GM23338 (cell line): Measurements from ENCODE around the gene TOM1. TPM values are rescaled to one million over a fixed set of nuclear protein-coding genes. Genes with fewer than 3 reads are reported as not detected.

Experiments
- ATAC-seq: fragments of 200-7000 bp; cut with Tn5 transposase; 3 replicates; pipeline ENCODE4 v1.9.1; 2020
- DNase-seq: peaks from one replicate; pipeline ENCODE4 v3.0.0-alpha.2; 2015; ENCODE audit warnings: low spot score
- H2AFZ ChIP-seq: fragments of 200-600 bp; sonication (generic); 2 replicates; pipeline ENCODE4 v1.8.0; 2016; ENCODE audit warnings: antibody characterized with exemption, mild to moderate bottlenecking, moderate library complexity
- H3F3A ChIP-seq: fragments of 200-600 bp; sonication (generic); replicated peaks from 2 replicates; pipeline ENCODE4 v1.8.0; 2017; ENCODE audit warnings: antibody characterized with exemption, mixed run types, low read depth
- H3K27ac ChIP-seq: fragments of 200-600 bp; sonication (generic); 2 replicates; pipeline ENCODE4 v1.6.1; 2016; ENCODE audit warnings: low read depth
- H3K27me3 ChIP-seq: fragments of 200-600 bp; sonication (generic); 2 replicates; pipeline ENCODE4 v1.8.0; 2016; ENCODE audit warnings: mild to moderate bottlenecking, mixed run types, moderate library complexity; ENCODE audit not compliant: insufficient read depth
- H3K36me3 ChIP-seq: fragments of 200-600 bp; sonication (generic); 2 replicates; pipeline ENCODE4 v1.8.0; 2016; ENCODE audit warnings: mild to moderate bottlenecking; ENCODE audit not compliant: insufficient read depth
- H3K4me1 ChIP-seq: fragments of 200-600 bp; sonication (generic); 2 replicates; pipeline ENCODE4 v1.8.0; 2016; ENCODE audit warnings: mild to moderate bottlenecking, moderate library complexity; ENCODE audit not compliant: insufficient read depth
- H3K4me2 ChIP-seq: fragments of 200-600 bp; sonication (generic); 2 replicates; pipeline ENCODE4 v1.7.1; 2017; ENCODE audit warnings: mixed run types
- H3K4me3 ChIP-seq: fragments of 200-600 bp; sonication (generic); 2 replicates; pipeline ENCODE4 v1.6.1; 2016; ENCODE audit warnings: mixed run types
- H3K79me2 ChIP-seq: fragments of 200-600 bp; sonication (generic); replicated peaks from 2 replicates; pipeline ENCODE4 v1.8.0; 2017; ENCODE audit warnings: mild to moderate bottlenecking; ENCODE audit not compliant: insufficient read depth
- H3K9me2 ChIP-seq: fragments of 200-600 bp; sonication (generic); 2 replicates; pipeline ENCODE4 v1.8.0; 2017; ENCODE audit not compliant: insufficient read depth
- H4K20me1 ChIP-seq: fragments of 200-600 bp; sonication (generic); replicated peaks from 2 replicates; pipeline ENCODE4 v1.8.0; 2017; ENCODE audit warnings: mild to moderate bottlenecking; ENCODE audit not compliant: insufficient read depth
- H3K27ac Mint-ChIP-seq: 2 replicates; pipeline ENCODE4 v1.8.0; 2020; ENCODE audit warnings: inconsistent platforms, mild to moderate bottlenecking, moderate library complexity, mixed read lengths
- H3K27me3 Mint-ChIP-seq: 3 replicates; pipeline ENCODE4 v1.8.0; 2022; ENCODE audit warnings: low read depth, mild to moderate bottlenecking, moderate library complexity, mixed read lengths, inconsistent platforms; ENCODE audit not compliant: insufficient read depth, poor library complexity
- H3K36me3 Mint-ChIP-seq: 3 replicates; pipeline ENCODE4 v1.8.0; 2021; ENCODE audit warnings: low read depth, mild to moderate bottlenecking, inconsistent platforms, moderate library complexity, mixed read lengths
- H3K4me1 Mint-ChIP-seq: 3 replicates; pipeline ENCODE4 v1.8.0; 2020; ENCODE audit warnings: mild to moderate bottlenecking, inconsistent platforms, mixed read lengths
- H3K4me3 Mint-ChIP-seq: 3 replicates; pipeline ENCODE4 v1.8.0; 2021; ENCODE audit warnings: moderate library complexity, mild to moderate bottlenecking, inconsistent platforms, mixed read lengths
- H3K9me3 Mint-ChIP-seq: 3 replicates; pipeline ENCODE4 v1.8.0; 2020; ENCODE audit warnings: moderate library complexity, mild to moderate bottlenecking, inconsistent platforms, mixed read lengths
- CREB1 ChIP-seq: fragments of 250-450 bp; sonication (Bioruptor Pico); IDR thresholded peaks from 2 replicates; pipeline ENCODE4 v1.5.0; 2020; ENCODE audit warnings: low read depth, mild to moderate bottlenecking, moderate library complexity
- ETS1 ChIP-seq: IDR thresholded peaks from 2 replicates; pipeline ENCODE4 v1.6.1; 2016; ENCODE audit warnings: antibody characterized with exemption
- EZH2 ChIP-seq: fragments of 200-600 bp; sonication (generic); IDR thresholded peaks from one replicate; pipeline ENCODE4 v1.8.0; 2017; ENCODE audit warnings: antibody characterized with exemption, mild to moderate bottlenecking, low read depth; ENCODE audit not compliant: unreplicated experiment
- EZH2phosphoT487 ChIP-seq: fragments of 200-600 bp; sonication (generic); IDR thresholded peaks from one replicate; pipeline ENCODE4 v1.8.1; 2018; ENCODE audit warnings: antibody characterized with exemption; ENCODE audit not compliant: unreplicated experiment
- JUNB ChIP-seq: IDR thresholded peaks from one replicate; pipeline ENCODE4 v1.6.1; 2016; ENCODE audit warnings: antibody characterized with exemption; ENCODE audit not compliant: unreplicated experiment
- REST ChIP-seq: IDR thresholded peaks from one replicate; pipeline ENCODE4 v1.6.1; 2018; ENCODE audit warnings: antibody characterized with exemption; ENCODE audit not compliant: unreplicated experiment
- ZNF114 ChIP-seq: fragments of 250-450 bp; sonication (Bioruptor Pico); IDR thresholded peaks from 2 replicates; pipeline ENCODE4 v1.5.0; 2020; ENCODE audit warnings: mild to moderate bottlenecking, moderate library complexity
- ZNF331 ChIP-seq: fragments of 250-450 bp; sonication (Bioruptor Pico); IDR thresholded peaks from 2 replicates; pipeline ENCODE4 v1.5.0; 2020; ENCODE audit warnings: low read depth, mild to moderate bottlenecking, moderate library complexity
- long read RNA-seq: library from polyadenylated mRNA; unstranded; transcript quantifications from one replicate; pipeline ENCODE4 v2.0.0, GENCODE V29; 2020; ENCODE audit not compliant: unreplicated experiment
- polyA plus RNA-seq: library from polyadenylated mRNA; unstranded; fragments of >200 nt; fragmentation: Nextera tagmentation; extraction: Ambion mirVana; gene quantifications from 2 replicates; pipeline ENCODE4 v1.2.1, GENCODE V29; 2016
- total RNA-seq: library from RNA; depleted of rRNA; stranded (reverse); fragments of >200 nt; shearing (Covaris generic); gene quantifications from 2 replicates; pipeline ENCODE4 v1.2.3, GENCODE V29; 2014; rRNA removed

TOM1 gene
- total RNA-seq, result 17.8 and 28.0 TPM in 2 replicates
- polyA plus RNA-seq, result 9.1 and 10.9 TPM in 2 replicates
- long read RNA-seq, transcript TOM1-210 (15 exons, 2,389 nt), result major isoform, 11 of 18 reads
- long read RNA-seq, partial matches to known transcripts, result 2 of 18 reads
- long read RNA-seq, other reads (novel, unspliced or antisense), result 4 of 18 reads

GRCh38 chr22:35299673-35300499 lies at the start of gene TOM1:
TOM1 (plus strand) TSS chr22:35299894; CDS start chr22:35299929, 35 bp downstream.
- peak; percentile 96 for ATAC-seq
- peak within 1 kb of the TSS; percentile 97 for H3K4me2 ChIP-seq

GRCh38 chr22:35250156-35250555 lies 49.5 kb upstream of the TOM1 start:
- Mint-ChIP-seq H3K4me1 (peaks cover 5% of the 10 kb centered on the region; the same call in 2 of the 3 replicates), H3K4me3 (no peak overlapping the region)
- no peak for ATAC-seq
- TF ChIP-seq ETS1, result no peak
- no peak for TF ChIP-seq EZH2
- no peak for TF ChIP-seq CREB1 (CRISPR knock-in tag)
- no peak for TF ChIP-seq ZNF114 (CRISPR knock-in tag)
- TF ChIP-seq JUNB, result no peak
- no peak for TF ChIP-seq REST
- TF ChIP-seq ZNF331 (CRISPR knock-in tag), result no peak
- no peak for TF ChIP-seq EZH2phosphoT487

More at GRCh38 chr22:35299673-35300499, at the start of gene TOM1:
- Mint-ChIP-seq H3K36me3 (peaks cover 4% of the 10 kb centered on the region; the same call in 1 of the 3 replicates), H3K9me3 (no peaks in the 10 kb centered on the region), H3K4me3 (peak within 1 kb of the TSS; percentile 88), H3K27ac (peak within 1 kb of the TSS; percentile 88), H3K27me3 (peaks cover 13% of the 10 kb centered on the region), H3K4me1 (peaks cover 3% of the 10 kb centered on the region; the same call in 1 of the 3 replicates)
- Histone ChIP-seq H3K27me3 (no peaks in the 10 kb centered on the region), H3K4me1 (no peaks in the 10 kb centered on the region), H3K9me2 (no peaks in the 10 kb centered on the region), H3K27ac (peak within 1 kb of the TSS; percentile 88), H3K36me3 (peaks cover 17% of the 10 kb centered on the region), H4K20me1 (peaks cover 5% of the 10 kb centered on the region; the same call in 1 of the 2 replicates), H3K4me3 (peak within 1 kb of the TSS; percentile 87), H2AFZ (peak within 1 kb of the TSS; percentile 84), H3K79me2 (no peaks in the 10 kb centered on the region; the same call in 1 of the 2 replicates), H3F3A (peaks cover 18% of the 10 kb centered on the region)
- DNase-seq, result peak; percentile 99
- TF ChIP-seq EZH2phosphoT487 (no peak), CREB1 (CRISPR knock-in tag) (peak; percentile 92)

More at GRCh38 chr22:35250156-35250555, 49.5 kb upstream of the TOM1 start:
- H3K27ac ChIP-seq, result no peak overlapping the region
- no peaks in the 10 kb centered on the region for H3F3A ChIP-seq
- H3K36me3 ChIP-seq, result no peaks in the 10 kb centered on the region
- no peaks in the 10 kb centered on the region for H4K20me1 ChIP-seq
- Mint-ChIP-seq H3K27ac (no peak overlapping the region), H3K9me3 (no peaks in the 10 kb centered on the region; the same call in 2 of the 3 replicates), H3K36me3 (no peaks in the 10 kb centered on the region; the same call in 2 of the 3 replicates), H3K27me3 (no peaks in the 10 kb centered on the region)
- no peak for DNase-seq
- H2AFZ ChIP-seq, result no peak overlapping the region
- H3K4me1 ChIP-seq, result no peaks in the 10 kb centered on the region
- H3K4me3 ChIP-seq, result no peak overlapping the region
- H3K79me2 ChIP-seq, result no peaks in the 10 kb centered on the region
- H3K9me2 ChIP-seq, result 0 out of 2 replicates have a peak, but pooled peaks cover 8% of the 10 kb centered on the region
- no peak overlapping the region for H3K4me2 ChIP-seq
- H3K27me3 ChIP-seq, result no peaks in the 10 kb centered on the region
